GM21619 (cell line): ENCODE measurements around the gene CLDN6.

Experiments
- ATAC-seq: cut with Tn5 transposase; IDR thresholded peaks from one replicate; pipeline ENCODE4 v1.9.1; 2021; ENCODE audit not compliant: unreplicated experiment

CLDN6 gene

DNA sequence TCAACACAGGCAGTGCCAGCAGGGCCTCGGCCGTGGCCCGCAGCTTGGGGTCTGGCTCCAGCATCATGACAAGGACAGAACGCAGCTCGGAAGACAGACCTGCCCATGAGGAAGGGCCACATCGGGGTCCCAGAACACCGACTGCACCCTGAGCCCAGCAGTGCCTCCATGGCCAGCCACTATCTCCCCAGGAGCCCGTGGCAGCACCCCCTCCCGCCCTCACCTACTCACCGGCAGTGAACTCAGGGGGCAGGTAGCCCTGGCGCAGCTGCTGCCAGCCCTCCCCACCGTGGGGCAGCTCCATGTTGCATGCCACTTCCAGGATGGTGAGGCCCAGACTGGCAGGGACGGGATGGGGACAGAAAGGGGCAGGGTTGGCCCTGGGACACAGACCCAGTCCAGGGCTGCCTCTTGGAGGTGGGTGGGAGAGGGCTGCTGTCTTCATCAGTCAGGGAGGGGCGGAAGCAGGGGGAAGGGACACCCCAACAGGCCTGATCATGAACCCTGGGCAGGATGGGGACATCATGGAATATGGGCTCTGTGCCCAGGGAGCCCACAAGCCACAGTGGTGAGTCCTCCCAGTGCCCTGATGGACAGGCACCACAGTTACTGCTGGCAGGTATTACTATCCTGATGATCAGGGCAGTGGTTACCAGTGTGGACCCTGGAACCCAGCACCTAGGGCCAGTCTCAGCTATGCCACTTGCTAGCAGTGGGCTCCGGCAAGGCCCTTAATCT is 43.5 kb downstream of the CLDN6 start:
- ATAC-seq, result no peak

DNA sequence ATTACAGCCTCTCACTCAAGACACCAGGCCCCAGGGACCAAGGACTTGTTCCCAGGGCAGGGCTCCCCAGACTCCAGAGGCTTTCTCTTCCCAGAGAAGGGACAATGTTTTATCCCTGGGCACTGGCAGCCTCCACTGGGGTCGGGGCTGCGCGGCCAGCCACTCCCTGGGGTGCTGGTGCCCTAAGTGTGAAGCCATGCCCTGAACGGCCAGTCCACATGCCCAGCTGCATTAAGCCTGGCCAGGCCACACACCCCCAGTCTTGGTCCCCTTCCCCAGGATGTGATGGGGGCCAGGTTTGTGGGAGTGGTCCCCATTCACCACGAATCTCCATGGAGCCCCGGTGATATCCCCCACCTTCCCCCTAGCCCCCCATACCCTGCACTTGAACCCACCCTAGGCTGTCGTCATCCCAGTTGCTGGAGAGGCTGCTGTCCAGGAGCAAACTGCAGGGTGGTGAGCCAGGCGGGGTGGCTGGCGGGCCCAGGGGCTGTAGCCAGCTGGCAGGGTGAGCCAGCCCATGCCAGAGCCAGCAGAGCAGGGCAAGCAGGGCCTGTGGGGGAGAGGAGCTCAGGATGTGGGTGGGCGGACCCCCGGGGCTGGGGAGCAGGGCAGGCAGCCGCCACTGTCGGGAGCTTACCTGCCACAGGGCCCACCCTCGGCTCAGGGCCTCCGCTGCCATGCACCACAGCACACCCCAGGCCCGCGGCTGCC is 44.2 kb downstream of the CLDN6 start:
- ATAC-seq, result no peak

DNA sequence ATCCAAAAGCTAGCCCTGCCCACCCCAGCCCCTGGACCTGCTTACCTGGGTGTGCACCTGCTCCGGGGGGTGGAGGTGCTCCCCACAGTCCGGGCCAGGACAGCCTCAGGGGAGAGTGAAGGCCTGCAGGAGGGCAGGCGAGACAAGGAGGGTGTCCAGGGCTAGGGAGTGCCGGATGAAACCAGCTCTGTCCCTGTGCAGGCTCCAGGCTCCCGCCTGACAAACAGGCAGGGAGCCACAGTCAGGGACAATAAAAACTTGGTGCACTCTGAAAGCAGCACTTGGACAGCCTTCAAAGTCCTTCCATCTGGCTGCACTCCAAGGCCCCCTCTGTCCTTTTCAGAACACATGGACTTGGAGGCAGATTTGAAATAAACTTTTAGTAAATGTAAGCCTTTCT is 44.9 kb downstream of the CLDN6 start:
- no peak for ATAC-seq

DNA sequence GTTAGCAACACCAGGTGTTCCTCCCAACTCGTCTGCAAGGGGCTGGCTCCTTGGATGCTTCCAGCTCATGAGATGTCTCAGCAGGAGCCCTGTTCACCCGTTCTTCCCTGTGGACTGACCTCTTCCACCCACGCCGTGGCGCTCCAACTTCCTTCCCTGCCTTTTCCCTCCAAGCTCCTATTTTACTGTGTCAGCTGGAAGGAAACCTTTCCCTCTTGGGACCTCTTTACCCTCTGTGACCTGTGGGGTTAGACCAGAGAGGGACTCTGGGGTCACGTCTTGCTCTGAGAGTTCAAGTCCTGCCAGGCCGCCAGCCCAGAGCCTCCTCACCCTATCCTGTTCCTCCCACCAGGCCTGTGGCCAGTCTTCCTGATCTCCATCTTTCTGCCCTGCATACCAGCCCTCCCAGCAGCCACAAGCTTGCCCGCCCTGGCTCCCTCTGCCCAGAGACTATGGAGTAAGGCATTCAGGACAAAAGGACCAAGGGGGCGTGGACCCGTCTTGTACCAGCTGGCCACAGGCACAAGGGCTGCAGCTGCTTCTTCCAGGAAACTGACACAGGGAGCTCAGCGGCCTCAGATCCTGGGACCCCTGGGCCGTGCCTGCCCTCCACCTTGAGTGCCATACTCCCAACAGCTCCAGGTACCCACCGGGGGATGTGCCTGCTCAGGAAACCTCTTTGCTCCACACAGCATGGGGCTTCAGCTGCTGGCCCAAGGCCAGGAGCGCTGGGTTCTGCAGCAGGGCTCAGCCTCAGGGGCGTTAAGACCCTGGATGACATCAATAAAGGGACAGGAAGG is 45.8 kb downstream of the CLDN6 start:
- ATAC-seq, result no peak

DNA sequence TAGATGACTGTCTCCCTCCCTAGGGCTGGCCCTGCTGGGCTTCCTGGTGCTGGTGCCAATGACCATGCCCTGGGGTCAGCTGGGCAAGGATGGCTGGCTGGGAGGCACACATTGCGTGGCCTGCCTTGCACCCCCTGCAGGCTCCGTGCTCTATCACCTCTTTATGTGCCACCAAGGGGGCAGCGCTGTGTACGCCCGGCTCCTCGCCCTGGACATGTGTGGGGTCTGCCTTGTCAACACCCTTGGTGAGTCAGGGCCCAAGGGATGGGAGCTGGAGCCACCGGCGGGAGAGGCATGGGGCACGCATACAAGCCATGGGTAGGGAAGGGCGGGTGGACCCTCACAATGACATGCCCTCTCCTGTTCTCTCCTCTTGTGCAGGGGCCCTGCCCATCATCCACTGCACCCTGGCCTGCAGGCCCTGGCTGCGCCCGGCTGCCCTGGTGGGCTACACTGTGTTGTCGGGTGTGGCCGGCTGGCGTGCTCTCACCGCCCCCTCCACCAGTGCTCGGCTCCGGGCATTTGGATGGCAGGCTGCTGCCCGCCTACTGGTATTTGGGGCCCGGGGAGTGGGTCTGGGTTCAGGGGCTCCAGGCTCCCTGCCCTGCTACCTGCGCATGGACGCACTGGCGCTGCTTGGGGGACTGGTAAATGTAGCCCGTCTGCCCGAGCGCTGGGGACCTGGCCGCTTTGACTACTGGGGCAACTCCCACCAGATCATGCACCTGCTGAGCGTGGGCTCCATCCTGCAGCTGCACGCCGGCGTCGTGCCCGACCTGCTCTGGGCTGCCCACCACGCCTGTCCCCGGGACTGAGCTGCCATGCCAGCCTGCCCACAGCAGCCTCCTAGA is 46.6 kb downstream of the CLDN6 start:
- no peak for ATAC-seq

DNA sequence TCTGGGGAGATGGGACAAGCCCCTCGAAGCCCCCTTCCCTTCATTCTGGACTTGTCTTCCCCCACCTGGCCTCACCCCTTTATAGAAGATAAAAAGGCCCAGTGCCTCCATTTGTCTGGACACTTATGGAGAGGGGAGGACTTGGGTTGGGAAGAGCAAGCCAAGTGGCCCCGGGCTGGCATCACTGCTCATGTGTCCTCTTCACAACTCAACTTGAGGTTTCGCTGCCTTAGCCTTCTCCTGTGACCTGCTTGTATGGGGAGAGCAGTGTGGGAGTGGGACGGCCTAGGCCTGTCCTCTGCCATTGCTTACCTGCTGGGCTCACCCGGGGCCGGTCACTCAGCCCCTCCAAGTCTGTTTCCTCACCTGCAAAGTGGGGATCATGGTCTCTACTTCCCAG is 47.4 kb downstream of the CLDN6 start:
- no peak for ATAC-seq

DNA sequence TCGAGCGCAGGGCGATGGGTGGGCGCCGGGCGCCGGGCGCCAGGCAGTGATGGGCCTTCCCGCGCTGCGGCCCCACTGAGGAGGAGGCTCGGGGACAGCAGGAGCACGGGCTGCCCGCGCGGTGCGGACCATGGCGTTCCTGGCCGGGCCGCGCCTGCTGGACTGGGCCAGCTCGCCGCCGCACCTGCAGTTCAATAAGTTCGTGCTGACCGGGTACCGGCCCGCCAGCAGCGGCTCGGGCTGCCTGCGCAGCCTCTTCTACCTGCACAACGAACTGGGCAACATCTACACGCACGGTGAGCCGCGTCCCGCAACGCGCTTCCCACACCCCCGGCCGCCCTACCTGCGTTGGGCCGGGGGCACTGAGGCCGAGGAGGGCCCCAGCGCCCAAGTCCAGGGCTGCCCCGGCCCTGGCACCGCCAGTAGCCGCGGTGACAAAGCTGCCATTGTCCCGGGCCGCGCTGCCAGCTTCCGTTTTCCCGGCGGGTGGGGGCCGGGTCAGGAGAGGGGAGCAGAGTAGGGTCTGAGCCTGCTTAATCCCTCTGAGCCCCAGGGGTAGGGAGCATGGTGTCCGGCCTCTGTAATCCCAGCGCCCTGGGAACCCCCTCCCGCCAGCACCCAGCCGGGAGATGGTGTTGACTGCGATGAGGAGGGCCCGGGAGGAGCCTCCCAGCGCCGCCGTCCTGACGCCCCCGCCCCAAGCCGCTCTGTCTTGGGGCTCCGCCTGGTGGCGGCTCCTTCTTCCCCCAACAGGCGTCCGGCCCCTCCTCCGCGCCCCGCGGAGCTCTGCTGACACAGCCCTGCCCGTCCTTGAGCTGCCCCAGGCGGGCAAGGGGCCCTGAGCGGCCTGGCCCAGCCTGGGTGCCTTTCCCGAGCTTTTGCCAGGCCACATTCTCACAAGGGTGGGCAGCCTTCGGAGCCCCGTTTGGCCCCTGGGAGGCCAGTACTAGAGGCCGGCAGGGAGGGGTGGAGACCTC is 48.1 kb downstream of the CLDN6 start:
- peak; percentile 34 for ATAC-seq

DNA sequence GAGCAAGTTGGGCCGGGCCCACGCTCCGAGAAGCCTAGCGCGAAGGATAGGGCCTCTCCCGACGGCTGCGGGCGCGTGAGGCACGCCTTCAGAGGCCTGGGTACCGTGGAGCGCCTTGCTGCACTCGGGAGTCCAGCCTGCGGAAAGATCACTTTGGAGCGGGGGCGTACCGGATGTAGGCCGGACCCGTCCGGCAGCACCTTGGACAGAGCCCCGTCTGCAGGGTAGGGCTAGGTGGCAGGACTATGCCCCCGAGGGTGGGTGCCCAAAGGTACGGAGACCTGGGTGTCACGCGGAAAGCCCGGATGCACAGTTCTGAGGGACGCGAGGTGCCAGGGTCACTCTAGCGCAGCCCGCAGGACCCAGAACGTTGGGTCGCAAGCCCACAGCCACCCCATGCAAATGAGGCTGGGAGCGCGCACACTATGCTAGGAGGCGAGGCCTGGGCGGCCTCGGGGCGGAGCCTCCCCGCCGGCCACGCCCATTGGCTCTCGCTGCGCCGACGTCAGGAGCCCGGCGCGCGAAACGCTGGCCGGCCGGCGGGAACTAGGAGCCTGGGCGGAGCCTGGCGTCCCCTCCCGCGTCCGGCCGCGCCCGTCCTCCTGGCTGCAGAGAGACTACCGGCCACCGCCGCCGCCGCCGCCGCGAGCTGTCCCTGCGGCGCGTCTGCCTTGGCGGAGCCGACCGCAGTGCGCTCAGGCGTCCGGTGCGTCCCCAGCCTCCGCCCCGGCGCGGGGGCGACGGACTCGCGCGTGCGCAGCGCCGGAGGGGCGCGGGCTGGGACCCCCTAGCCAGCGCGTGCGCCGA is 49.0 kb downstream of the CLDN6 start, which contains the start of gene PAQR4:
Gene PAQR4, plus strand, starts transcription at position 611 of the 807 bp plus-strand sequence. CDS start 327 bp downstream, outside the sequence.
- peak; percentile 66 for ATAC-seq

DNA sequence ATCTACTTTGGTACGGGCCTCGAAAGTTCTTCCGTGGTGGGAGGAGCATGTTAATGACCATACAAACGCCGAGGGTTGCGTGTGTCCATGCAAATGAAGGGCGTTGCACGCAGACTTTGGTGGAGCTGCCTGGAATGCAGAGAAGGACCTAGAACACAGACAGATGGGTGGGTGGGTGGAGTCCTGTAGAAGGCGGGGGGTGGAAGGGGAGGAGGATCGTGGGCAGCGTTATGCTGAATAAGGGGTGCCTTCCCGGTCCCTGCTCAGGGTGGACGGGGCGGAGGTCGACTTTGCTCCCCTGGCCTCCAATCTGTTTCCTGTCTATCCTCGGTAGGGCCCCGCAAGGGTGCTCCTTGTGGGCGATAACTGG is 49.6 kb downstream of the CLDN6 start:
- ATAC-seq, result no peak

DNA sequence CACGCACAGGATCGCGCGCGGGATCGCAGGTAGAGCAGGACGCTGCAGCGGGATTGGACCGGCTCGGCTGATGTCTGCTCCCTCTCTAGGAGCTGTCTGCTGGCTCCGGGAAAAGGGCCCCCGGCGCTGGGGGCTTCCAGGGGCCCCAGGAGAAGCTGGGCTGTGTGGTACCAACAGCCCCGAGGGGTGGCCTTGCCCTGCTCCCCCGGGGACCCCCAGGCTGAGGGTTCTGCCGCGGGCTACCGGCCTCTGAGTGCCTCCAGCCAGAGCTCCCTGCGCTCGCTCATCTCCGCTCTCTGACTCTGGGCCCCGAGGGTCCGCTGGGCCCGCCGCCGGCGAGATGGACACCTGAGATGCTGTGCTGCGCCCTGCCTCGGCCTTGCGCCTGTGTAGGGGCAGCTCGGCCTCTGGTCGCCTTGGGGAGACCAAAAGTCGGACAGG is 50.2 kb downstream of the CLDN6 start:
- ATAC-seq, result no peak

DNA sequence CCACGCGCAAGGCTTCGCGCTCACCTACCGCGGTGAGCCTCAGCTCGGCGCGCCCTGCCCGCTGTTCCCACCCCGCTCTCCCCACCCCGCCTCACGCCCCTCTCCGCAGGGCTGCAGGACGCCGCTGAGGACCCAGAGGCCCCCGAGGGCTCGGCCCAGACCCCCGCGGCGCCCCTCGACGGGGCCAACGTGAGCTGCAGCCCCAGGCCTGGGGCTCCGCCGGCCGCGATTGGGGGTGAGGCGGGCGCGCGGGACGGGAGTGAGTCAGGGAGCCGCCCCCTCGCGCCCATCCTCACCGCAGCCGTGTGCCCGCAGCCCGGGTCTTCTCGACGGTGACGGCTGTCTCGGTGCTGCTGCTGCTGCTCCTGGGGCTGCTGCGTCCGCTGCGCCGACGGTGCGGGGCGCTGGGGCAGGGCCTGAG is 50.8 kb downstream of the CLDN6 start:
- no peak for ATAC-seq

DNA sequence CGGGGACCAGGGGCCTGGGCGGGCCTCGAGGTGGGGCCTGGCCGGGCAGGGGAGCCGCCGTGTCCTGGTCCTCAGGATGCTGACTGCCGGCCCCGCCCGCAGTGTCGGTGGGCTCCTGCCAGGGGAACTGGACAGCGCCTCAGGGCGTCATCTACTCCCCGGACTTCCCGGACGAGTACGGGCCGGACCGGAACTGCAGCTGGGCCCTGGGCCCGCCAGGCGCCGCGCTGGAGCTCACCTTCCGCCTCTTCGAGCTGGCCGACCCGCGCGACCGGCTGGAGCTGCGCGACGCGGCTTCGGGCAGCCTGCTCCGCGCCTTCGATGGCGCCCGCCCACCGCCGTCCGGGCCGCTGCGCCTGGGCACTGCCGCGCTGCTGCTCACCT is 51.2 kb downstream of the CLDN6 start:
- no peak for ATAC-seq

DNA sequence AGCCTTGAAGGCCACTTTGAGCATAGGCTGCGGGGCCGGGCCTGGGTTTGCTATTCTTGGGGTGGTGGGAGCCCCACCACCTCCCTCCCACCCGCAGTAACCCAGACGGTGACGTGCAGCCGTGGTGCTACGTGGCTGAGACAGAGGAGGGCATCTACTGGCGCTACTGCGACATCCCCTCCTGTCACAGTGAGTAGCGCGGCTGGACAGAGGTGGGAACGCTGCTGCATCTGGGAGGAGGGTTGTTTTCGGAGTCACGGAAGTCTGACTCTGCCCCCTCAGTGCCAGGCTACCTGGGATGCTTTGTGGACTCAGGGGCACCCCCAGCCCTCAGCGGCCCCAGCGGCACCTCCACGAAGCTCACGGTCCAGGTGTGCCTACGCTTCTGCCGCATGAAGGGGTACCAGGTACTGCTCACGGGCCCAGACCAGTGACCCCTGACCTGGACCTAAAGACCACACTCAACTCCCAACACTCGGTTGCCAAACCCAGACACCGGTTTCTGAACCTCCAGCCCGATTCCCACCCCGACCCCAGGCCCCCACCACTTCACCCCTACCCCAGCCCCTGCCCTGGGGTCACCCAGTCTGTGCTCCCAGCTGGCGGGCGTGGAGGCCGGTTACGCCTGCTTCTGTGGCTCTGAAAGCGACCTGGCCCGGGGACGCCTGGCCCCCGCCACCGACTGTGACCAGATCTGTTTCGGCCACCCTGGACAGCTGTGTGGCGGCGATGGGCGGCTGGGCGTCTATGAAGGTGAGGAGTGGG is 51.8 kb downstream of the CLDN6 start:
- ATAC-seq, result no peak
